WI38 (cell line): Measurements from ENCODE around the gene TAAR1.

ENCODE experiments used
- H3K4me3 ChIP-seq: 2 replicates; pipeline ENCODE4 v1.5.1; 2011; ENCODE audit warnings: low read depth, mild to moderate bottlenecking, control low read depth, low read length
- TF ChIP-seq, protein P1 (sequence below): IDR thresholded peaks from 2 replicates; pipeline ENCODE4 v1.5.1; 2012; ENCODE audit warnings: low read depth, mild to moderate bottlenecking, control low read depth, low read length

TAAR1 gene

DNA sequence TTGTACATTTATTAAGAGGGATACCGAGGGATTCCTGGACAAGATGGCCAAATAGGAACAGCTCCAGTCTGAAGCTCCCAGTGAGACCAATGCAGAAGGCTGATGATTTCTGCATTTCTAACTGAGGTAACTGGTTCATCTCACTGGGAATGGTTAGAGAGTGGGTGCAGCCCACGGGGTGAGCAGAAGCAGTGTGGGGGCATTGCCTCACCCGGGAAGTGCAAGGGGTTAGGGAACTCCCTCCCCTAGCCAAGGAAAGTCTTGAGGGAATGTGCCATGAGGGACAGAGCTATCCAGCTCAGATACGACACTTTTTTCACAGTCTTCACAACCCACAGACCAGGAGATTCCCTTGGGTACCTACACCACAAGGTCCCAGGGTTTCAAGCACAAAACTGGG lies 24.2 kb downstream of the TAAR1 start:
- no peak overlapping the region for H3K4me3 ChIP-seq
- TF ChIP-seq, protein P1, sequence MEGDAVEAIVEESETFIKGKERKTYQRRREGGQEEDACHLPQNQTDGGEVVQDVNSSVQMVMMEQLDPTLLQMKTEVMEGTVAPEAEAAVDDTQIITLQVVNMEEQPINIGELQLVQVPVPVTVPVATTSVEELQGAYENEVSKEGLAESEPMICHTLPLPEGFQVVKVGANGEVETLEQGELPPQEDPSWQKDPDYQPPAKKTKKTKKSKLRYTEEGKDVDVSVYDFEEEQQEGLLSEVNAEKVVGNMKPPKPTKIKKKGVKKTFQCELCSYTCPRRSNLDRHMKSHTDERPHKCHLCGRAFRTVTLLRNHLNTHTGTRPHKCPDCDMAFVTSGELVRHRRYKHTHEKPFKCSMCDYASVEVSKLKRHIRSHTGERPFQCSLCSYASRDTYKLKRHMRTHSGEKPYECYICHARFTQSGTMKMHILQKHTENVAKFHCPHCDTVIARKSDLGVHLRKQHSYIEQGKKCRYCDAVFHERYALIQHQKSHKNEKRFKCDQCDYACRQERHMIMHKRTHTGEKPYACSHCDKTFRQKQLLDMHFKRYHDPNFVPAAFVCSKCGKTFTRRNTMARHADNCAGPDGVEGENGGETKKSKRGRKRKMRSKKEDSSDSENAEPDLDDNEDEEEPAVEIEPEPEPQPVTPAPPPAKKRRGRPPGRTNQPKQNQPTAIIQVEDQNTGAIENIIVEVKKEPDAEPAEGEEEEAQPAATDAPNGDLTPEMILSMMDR, result no peak

GRCh38 chr6:132633362-132633761 lies 25.6 kb downstream of the TAAR1 start:
- H3K4me3 ChIP-seq, result no peak overlapping the region
- TF ChIP-seq, protein P1, result no peak

DNA sequence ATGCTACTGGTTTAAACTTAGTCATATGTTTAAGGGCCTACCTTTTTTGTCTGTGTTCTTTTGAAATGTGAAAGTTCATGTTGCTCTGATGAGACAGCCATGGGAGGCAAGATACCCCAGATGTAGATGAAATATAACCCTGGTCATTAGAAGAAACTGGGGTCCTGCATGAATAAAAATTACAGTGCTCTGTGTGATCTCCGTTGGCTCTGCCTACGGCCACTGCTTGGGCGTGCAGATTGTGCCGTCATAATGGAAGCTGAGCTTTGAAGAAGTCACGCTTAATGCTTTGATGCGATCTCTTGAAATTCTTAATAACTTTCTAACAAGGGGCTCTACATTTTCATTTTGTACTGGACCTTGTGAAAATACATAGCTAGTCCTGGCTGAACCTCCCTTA lies 34.8 kb downstream of the TAAR1 start, which contains the start of gene TAAR2:
TSS of gene TAAR2 (minus strand) at position 101 of the 400 bp plus-strand sequence. CDS start at position 101, 0 bp downstream.
- TF ChIP-seq, protein P1, result no peak

DNA sequence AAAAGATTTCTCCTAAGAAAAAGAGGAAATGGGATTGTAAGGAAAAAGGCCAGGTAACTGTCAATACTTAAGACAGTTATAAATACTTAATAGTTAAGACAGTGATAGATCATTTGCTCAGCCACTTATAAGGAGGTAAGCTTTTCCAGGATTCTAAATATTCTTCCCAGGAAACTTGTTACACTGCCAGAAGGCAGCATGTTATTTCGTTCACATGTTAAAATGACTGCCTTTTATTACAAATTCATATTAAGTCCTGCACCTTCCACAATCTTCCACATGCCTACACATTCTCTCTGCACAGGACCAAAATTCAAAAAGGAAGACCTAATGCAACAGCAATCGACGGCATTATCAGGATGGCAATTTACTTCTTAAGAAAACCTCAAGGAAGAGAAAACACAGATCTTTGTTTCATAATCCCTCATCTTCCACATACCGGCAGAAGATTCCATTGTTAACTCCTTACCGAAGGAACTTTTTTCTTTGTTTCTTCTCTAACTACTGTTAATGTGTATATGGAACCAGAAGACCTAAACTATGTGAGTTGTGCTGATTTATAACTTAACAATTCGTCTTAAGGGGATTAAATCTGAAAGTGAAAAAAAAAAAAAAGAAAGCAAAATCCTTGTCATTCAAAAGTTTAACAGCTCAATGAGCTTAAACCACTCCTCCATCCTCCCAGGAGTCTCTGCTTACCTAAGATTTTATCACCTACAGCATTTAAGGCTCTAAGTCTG lies 35.7 kb downstream of the TAAR1 start:
- no peak overlapping the region for H3K4me3 ChIP-seq
- TF ChIP-seq, protein P1, result no peak

More for the DNA sequence above, 34.8 kb downstream of the TAAR1 start, which contains the start of gene TAAR2:
- no peak within 1 kb of the TSS for H3K4me3 ChIP-seq

DNA sequence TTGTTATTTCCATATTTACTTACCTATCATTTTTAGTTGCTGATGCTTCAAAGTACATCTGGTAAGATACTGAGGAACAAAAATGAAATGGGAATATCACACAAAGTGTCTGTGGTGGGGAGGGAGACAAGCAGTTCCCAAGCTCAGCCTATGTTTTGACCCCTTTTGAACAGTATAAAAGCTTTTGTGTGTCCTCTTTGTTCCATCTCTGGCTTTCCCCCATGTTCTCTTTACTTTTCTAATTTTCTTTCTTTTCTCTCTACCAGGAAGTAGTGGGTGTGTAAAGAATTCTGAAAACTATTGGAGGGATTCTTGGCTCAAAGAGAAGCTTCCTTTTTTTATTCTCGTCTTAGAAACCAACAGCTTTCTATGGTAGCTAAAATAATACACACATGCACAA lies 42.3 kb downstream of the TAAR1 start:
- TF ChIP-seq, protein P1, result no peak

DNA sequence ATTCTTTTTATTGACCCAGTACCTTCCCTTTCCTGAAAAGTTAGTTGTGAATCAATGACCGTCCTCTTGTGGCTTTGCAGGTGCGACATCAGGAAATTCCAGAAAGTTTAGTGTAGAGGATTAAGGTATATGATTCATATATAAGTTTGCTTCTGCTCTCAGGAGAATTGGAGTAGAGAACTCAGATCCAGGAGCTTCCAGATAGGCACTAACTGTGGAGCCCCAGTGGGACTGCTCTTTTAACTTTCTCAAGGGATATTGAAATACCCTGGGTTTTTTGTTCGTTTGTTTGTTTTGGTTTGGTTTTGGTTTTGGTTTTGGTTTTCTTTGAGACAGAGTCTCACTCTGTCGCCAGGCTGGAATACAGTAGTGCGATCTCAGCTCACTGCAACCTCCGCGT lies 44.4 kb downstream of the TAAR1 start:
- TF ChIP-seq, protein P1, result no peak
- no peak overlapping the region for H3K4me3 ChIP-seq

More for the DNA sequence above, 42.3 kb downstream of the TAAR1 start:
- no peak overlapping the region for H3K4me3 ChIP-seq

GRCh38 chr6:132612449-132613108 lies 46.4 kb downstream of the TAAR1 start:
- TF ChIP-seq, protein P1, result no peak
- H3K4me3 ChIP-seq, result no peak overlapping the region
